Measurements from ENCODE around the gene PRPF40A.

Gene PRPF40A

GRCh38 chr2:152617456-152618192 lies 99.6 kb downstream of the PRPF40A start:
- DNase-seq (ENCODE audit: low spot score), result no peak

GRCh38 chr2:152615177-152615576 lies 102.1 kb downstream of the PRPF40A start:
- no peak for DNase-seq (ENCODE audit: low spot score)

- DNase-seq (ENCODE audit: low spot score), result no peak
These were observed 104.0 kb downstream of the PRPF40A start for GRCh38 chr2:152613235-152613634.

- no peak for DNase-seq (ENCODE audit: low spot score)
These were observed 105.6 kb downstream of the PRPF40A start for GRCh38 chr2:152611458-152612231.

- DNase-seq (ENCODE audit: low spot score), result no peak
These were observed 107.6 kb downstream of the PRPF40A start for GRCh38 chr2:152609699-152610098.

GRCh38 chr2:152609154-152609553 lies 108.1 kb downstream of the PRPF40A start:
- no peak for DNase-seq (ENCODE audit: low spot score)

- no peak for DNase-seq (ENCODE audit: low spot score)
These were observed 109.4 kb downstream of the PRPF40A start for GRCh38 chr2:152607793-152608300.

- DNase-seq (ENCODE audit: low spot score), result no peak
These were observed 110.3 kb downstream of the PRPF40A start for GRCh38 chr2:152606941-152607340.

GRCh38 chr2:152606081-152606480 lies 111.2 kb downstream of the PRPF40A start:
- DNase-seq (ENCODE audit: low spot score), result no peak

GRCh38 chr2:152603166-152603565 lies 114.1 kb downstream of the PRPF40A start:
- no peak for DNase-seq (ENCODE audit: low spot score)

GRCh38 chr2:152602750-152603149 lies 114.5 kb downstream of the PRPF40A start:
- no peak for DNase-seq (ENCODE audit: low spot score)

All from LoVo (cell line).